Lower leg skin (tissue), 3 donors: Measurements from ENCODE around the gene PNPLA3.

Source experiments
- CTCF ChIP-seq, 3 donors: fragments of 450-650 bp; IDR thresholded peaks; one replicate each; pipeline ENCODE4 v1.5.1; 2016; ENCODE audit warnings: antibody characterized with exemption in 3 of 3, mild to moderate bottlenecking in 3 of 3, moderate library complexity in 2 of 3
- POLR2A ChIP-seq, 2 donors: fragments of 450-650 bp; IDR thresholded peaks; one replicate each; pipeline ENCODE4 v1.6.1; 2016 to 2017; ENCODE audit warnings: antibody characterized with exemption in 2 of 2, mild to moderate bottlenecking in 1 of 2, moderate library complexity in 1 of 2

GRCh38 chr22:43901976-43902643 is 21.5 kb upstream of the PNPLA3 start:
- TF ChIP-seq CTCF (IDR thresholded peaks at IDR 0.05), result no peak
- no peak for TF ChIP-seq POLR2A (IDR thresholded peaks at IDR 0.05)
